ENCODE measurements around the gene CAMK1G.

GRCh38 chr1:209621741-209622655, 38.5 kb downstream of the CAMK1G start:
- TF ChIP-seq CTCF (IDR thresholded peaks at IDR 0.05; ENCODE audit: poor library complexity, severe bottlenecking) = no peak
- TF ChIP-seq EZH2 (IDR thresholded peaks at IDR 0.05; ENCODE audit: borderline replicate concordance, insufficient read depth, low read length, poor library complexity, severe bottlenecking) = no peak
- no peak for TF ChIP-seq EP300 (conservative IDR thresholded peaks at IDR 0.05; ENCODE audit: poor library complexity, severe bottlenecking)
- no peak for TF ChIP-seq TAF1 (IDR thresholded peaks at IDR 0.05; ENCODE audit: low read depth)
- TF ChIP-seq REST (IDR thresholded peaks at IDR 0.05; ENCODE audit: borderline replicate concordance) = no peak
- no peak for TF ChIP-seq POLR2AphosphoS5 (IDR thresholded peaks at IDR 0.05)
- no peak for TF ChIP-seq SMC3 (conservative IDR thresholded peaks at IDR 0.05; ENCODE audit: poor library complexity)
- TF ChIP-seq RAD21 (conservative IDR thresholded peaks at IDR 0.05) = no peak
